HG03558 (cell line): ENCODE data around the gene CARD9.

ENCODE experiments used
- ATAC-seq: cut with Tn5 transposase; IDR thresholded peaks from one replicate; pipeline ENCODE4 v1.9.1; 2021; ENCODE audit warnings: moderate number of reproducible peaks; ENCODE audit not compliant: unreplicated experiment; ENCODE audit errors: extremely low read depth

Gene CARD9

DNA sequence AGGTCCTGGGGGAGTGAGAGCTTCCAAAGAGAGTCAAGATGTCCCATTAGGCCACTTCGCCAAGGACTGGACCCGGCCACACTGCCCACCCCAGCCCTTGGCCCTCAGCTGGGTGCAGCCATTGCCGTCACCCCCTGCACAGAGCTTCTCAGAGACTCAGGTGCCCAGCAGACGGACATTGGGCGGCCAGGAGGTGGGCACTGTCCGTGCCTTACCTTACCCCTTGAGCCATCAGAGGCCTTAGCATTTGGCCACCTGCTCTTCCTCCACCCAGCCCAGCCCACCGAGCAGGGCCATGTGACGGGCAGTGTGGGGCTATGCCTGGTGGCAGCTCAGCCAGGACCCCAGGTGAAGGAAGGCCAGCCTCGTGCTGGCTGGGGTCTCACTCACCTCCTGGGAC lies 6.6 kb downstream of the CARD9 start:
- no peak for ATAC-seq

DNA sequence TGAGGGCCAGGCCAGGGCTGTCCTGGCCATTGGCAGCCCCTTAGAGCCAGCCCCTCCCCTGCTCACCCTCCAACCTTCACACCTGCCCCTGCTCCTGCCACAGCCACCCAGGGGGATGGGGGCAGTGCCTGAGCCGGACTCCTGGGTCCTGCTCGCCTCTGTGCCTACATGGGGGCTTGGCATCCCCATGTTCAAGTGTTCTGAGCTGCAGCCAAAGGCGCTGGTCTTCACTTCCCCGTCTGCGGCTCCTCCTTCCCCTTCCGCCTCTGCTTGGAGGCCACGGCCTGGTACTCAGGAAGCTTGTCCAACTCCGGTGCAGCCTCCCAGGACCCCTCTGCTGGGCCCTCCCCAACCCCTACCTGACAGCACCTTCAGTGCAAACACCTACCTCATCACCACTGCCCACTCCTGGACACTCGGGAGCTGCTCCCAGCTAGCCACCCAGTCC lies 7.7 kb downstream of the CARD9 start:
- no peak for ATAC-seq

DNA sequence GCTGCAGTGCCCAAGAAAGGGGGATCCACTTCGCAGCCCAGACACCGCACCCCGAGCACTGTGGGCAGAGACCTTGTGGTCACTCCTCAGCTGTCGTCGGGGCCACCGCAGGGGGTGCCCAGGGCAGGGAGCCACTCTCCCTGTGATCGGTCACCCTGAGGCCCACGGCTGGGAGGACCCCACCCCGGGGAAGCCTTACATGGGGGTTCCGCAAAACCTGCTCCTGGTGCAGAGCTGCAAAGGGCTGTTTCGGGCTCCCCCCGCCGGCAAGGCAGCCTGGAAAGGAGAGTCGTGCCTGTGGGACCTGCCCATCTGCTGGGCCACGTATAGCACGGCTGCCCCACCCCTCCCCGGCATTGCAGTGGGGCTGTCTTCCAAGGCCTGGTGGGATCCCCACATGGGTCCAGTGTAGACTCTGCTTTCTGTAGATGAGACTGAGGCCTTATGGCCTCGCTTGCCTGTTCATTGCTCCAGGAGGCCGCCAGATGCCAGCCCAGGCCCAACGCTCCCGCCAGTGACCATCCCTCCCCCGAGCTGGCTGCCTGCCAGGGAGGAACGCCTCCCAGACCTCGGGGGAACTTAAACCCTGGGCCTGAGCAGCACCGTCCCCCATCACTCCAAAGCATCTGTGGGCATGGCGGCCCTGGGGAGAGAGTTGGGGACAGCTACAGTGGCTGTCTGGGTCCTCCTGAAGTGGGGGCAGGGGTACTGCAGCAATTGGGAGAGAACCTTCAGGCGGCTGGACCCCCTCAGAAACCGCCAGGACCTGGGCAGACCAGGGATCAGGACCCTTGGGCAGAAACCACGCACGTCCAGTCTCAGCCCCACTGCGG lies 8.3 kb downstream of the CARD9 start:
- ATAC-seq: no peak

DNA sequence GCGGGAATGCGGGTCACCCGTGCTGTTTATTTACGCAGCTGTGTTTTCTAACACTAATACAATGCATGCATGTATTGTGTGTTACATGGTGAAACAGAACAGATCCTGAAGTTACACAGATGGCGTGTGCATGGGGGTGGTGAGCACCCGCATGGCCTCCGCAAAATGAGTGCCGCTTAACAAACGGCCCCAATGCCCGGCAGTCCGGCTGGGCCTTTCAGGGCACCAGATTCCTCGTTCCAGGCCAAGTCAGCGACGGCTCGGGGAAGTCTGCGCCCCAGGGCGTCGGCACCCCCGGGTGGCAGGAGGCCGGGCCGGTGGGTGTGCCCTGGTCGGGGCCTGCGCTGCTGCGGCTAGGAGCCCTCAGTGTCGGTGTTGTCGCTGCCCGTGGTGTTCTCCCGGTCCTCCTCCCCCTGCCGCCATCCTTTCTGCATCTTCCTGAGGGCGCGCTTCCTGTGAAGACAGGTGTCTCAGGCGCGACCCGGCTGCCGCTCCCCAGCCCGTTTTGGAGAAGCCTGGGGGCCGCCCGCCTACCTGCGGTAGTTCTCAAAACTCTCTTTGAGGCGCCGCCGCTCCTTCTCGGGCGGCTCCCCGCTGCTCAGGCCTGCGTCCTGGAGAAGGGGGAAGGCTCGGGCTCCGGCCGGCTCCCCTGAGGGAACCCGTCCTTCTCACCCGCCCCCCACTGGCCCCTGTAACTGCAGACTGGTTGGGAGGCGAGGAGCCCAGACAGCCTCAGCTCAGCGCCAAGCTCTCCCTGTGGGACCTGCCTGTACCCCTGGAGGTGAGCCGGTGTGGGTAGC lies 9.3 kb downstream of the CARD9 start:
- ATAC-seq: no peak

DNA sequence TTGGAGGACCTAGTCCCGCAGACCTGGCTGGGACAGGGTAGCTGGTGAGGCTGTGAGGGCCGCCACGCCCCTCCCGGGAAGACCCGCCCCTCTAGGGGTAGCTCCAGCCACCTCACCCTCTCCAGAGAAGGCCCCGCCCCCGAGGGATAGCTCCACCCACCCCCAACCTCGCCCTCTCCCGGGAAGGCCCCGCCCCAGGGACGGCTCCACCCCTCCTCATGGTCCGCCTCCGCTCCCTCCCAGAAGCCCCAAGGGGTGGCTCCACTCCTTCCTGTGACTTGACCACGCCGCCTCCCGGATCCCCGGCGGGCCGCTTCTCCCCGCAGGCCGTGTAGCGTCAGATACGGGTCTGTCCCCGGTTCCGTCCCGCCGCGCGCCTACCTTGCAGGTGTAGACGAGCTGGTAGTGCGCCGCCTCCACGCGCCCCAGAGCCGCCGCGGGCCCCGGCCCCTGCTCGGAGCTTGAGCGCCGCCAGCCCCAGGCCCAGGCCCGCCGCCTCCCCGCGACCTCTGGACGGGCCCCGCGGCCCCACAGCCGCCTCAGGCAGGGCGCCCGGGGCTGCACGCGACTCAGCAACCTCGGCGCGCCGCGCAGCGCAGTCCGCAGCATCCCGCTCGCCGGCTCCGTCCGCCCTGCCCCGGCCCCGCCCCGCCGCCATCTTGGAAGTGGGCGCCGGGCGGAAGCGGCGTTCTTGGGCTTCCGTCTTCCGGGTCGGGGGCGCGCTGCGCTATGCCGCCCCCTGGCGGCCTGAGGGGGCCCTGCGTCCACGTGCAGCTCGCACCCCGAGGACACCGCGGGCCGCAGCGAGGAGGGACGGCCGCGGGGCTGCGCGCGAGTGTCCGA lies 10.1 kb downstream of the CARD9 start, which contains the start of gene DNLZ:
TSS of gene DNLZ (minus strand) at position 639 of the 843 bp plus-strand sequence. CDS start at position 609, 30 bp downstream.
- ATAC-seq: peak; percentile 44

DNA sequence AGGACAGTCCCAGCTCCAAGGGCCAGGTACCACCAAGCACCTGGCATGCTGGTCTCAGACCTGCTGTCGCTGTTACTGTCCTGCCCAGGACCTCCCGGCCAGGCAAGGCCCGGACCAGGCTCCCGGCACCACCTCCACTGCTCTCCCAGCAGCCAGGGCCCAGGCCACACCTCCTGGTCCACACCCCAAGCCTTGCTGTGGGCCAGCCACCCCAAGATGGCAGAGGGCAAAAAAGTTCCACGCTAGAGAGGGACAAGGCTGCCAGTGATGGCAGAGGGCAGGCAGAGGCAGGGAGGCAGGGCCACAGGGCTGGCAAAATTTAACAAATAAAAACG lies 11.1 kb downstream of the CARD9 start:
- no peak for ATAC-seq

DNA sequence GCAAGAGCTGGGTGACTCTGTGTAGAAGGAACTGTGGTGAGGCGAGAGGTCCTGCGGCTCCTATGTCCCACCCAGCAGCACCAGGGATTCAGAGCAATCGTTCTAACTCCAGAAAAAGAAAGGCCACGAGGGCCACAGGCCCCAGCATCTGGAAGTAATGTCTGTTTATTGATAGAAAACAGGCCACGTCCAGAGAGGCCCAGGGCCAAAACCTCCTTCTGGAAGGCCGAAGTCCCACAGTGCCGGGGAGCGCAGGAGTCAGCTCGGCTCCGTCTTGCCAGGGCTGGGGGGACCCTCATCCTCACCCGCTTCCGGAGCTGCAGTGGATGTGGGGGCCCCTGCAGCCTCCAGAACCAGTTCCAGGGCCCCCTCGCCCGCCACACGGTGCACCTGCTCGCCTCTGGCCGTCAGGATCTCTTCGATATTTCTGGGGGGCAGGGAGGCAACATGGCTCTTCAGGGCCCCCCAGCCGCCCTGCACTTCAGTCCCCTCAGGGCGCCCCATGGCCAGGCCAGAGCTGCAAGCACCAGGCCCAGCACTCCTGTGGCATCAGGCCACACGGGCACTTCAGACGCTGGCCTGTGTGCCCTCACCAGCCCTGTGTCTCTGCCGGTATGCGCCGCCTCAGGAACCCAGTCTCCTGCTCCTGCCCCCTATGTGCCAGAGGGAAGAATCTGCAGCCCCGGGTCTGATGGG lies 11.6 kb downstream of the CARD9 start:
- ATAC-seq: no peak

DNA sequence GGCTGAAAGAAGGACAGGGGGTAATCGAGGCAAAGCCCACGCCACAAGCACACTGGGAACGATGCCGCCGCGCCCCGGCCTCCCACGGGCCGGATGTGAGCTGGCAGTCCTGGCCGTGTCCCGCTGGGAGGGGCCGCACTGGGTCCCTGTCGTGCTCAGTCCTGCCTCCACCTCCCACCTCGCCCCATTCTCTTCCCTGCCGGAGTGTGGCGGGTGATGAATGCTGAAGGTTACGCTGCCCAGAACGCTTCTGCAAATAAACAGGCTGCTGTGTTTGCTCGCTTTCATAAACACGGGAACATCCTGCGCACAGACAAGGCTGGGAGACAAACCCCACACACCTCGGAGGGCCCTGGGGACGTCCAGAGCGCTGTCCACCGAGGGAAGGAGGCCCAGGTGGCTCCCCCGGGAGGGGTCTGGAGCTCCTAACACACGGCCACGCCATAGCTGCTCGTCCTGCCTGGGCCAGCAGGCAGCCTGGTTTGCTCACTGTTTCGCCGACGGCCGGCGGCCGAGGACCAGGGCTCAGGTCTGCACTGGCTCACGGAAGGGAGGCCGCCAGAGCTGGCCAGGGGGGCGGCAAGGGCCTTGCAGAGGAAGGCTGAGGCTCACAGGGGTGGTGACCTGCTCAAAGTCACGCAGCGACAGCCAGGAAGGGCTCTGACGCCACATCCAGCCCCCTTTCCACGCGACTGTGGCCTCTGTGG lies 12.3 kb downstream of the CARD9 start:
- no peak for ATAC-seq

DNA sequence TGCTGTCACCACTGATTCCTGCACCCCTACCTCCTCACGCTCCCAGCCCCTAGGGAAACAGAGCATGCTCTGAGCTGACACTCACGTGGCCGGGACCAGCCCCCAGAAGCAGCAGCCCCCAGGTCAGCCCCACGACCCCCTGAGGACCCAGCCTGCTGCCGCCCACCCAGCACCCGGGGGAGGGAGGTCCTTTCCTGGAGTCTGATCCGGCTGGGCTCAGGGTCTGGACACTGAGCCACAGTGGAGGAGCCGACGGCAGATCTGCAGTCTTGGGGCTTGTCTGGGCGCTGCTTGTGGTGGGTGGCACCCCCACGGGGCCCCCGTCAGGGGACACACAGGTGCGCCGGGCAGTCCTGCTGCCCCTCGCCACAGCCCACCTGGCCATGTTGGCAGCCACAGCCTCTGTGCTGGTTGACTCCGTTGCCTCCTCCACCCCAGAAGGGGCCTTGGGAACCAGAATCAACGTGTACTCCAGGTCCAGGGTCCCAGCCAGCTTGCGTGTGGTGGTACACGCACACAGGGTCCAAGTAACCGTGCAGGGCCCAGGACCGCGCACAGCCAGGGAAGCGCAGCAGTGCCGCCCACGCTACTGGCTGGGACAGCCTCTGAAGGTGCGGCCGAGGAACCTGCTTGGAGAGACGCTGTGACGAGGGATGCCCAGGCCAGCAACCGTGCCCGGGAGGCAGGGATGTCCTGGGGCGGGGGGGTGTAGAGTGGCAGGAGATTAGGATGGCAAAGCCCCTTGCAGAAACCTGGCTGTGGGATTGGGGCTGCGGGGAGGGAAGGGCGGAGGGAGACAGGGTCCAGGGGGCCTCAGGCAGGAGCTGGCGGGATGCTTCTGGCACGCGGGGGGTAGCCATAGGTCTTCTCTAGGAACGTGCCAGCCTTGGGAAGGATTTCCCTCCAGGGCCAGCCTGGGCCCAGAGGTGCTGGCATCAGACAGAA lies 13.4 kb downstream of the CARD9 start:
- ATAC-seq: no peak

DNA sequence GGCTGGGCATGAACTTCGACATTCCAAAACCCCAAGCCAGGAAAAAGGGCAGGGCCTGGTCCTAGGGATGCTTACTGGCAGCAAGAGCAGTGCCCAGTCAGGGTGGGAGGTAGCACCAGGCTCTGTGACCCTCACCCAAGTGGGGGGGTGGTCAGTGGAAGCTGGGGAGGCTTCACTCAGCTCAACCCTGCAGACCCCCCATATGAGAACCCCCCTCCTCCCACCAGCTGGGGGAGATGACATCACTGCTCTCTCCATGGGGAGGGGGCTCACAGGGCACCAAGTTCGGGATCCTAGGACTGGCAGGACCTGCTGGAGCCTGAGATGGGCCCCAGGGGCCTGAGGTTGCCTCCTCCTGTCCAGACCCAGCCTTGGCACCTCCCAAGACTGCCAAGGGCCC lies 14.6 kb downstream of the CARD9 start:
- no peak for ATAC-seq

DNA sequence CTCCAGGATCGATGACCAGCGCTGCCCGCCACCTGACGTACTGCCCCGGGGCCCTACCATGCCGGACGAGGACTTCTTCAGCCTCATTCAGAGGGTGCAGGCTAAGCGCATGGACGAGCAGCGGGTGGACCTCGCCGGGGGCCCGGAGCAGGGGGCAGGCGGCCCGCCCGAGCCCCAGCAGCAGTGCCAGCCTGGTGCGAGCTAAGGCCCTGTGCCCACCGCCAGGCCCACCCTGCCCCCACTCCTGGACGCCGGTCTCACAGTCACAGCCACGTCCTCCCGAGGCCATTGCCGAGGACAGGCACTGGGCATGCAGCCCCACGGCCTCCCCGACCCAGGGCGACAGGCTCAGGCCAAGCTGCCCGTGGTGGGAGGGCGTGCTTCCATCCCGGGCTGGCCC lies 15.5 kb downstream of the CARD9 start:
- no peak for ATAC-seq

DNA sequence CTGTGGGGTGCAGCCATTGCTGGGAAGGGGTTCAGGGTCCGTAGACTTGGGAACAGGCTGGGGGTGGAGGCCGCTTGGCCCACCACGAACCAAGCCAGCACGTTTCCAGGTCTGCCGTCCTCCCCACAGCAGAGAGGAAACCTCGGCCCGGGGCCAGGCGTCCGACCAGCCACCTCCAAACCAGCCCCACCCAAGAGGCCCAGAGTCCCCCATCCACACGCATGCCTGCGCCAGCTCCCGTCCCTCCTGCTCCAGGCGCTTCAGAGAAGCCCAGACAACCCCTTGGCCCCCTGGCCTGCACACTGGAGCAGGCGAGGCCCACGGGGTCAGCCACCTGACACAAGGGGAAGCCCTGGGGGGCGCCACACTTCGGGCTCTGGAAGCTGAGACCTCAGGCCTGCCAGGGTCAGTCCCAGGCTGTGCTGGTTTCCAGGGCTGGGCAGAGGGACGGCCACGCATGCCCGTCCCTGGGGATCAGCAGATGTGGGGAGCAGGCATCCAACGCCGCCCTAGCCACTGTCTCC lies 16.2 kb downstream of the CARD9 start:
- ATAC-seq: no peak

DNA sequence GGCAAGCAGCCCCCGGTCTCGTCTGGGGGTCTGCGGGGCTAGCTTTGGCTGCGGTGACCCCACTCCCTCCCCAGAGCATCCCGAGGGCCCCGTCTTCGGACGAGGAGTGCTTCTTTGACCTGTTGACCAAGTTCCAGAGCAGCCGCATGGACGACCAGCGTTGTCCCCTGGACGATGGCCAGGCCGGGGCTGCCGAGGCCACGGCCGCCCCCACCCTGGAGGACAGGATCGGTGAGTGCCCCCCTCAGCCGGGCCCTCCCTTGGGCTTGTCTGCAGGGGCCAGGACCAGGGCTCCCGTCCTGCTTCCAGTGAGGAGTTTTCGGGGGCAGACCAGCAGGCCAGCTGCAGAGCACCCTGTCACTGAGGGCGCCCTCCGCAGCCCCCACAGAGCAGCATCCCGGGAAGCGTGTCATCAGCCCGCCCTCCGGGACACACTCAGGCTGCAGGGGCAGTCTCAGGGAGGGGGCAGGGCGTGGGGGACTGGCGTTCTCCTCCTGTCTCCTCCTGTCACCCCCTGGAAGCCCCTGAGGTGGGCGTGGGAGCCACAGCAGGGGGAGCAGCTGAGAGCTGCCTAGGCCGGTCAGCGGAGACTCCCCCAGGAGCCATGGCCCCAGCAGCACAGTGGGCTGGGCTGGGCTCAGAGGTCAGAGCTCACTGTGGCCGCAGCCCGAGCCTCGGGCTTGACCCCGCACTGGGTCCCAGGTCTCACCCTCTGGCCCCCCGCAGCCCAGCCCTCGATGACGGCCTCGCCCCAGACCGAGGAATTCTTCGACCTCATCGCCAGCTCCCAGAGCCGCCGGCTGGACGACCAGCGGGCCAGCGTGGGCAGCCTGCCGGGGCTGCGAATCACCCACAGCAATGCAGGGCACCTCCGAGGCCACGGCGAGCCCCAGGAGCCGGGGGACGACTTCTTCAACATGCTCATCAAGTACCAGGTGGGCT lies 17.6 kb downstream of the CARD9 start:
- no peak for ATAC-seq

DNA sequence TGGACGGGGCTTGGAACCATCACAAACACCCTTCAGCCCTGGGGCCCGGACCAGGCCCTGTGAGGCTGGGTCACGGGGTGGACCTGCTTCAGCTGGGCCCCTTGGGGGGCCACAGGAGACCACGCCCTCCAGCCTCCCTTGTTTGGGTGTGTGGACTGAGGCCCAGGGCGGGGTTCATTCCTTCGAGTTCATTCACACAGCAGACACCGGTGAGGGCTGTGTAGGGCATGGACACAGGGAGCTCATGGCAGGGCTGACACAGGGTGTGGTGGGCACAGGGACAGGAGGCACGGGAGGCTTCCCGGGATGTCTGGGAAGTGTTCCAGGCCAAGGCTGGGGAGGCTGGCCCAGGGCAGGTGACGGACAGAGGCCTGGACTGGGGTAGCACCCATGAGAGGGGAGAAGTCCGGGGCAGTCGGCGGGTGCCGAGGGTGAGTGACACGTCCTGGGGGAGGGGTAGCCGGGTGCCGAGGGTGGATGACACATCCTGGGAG lies 18.8 kb downstream of the CARD9 start:
- no peak for ATAC-seq

DNA sequence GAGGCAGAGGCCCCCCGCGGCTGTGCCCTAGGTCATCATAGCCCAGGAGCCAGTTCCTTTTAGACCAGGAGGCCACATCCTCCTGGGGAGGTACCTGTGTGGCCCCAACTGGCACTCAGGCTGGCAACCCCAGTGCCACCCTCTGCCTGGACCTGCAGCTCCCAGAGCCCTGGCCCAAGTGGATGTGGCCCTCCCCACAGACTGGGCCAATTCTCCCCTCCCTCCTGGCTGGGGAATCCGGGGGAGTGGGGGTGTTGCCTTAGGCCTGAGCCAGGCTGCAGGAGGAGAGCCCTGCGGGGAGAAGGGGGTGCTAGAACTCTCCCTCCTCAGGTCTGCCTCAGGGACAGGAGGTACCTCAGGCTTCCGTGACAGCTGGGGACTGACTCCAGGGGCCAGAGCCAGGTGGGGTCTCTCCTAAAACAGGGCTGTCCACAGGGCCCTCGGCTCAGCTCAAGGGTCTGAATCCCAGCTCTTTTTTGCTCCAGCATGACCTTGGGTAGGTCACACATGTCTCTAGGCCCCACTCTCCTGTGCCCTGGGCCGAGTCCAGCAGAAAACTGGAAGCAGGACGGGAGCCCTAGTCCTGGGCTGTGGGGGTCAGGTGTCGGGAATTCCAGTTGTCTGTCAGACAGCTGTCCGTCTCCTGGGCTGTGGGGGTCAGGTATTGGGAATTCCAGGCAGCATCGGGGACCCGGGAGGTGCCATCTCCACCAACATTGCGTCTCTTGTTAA lies 19.5 kb downstream of the CARD9 start:
- ATAC-seq: no peak

DNA sequence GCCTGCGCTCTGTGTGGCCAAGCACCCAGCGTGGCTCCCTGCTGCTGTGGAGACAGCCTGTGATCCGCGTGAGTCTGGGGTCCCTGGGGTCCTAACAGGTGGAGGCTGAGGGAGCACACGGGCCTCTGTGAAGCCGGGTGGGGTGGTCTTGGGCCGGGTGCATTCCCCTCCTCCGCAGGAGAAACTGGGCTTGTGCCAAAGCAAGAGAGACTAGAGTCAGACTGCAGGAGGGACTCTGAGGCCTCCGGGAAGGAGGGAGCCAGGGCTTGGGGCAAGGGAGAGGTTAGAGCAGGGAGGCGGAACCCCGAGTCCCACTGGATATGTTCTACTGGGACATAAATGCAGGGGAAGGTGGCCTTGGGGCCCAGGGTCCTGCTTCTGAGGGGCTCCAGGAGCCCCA lies 20.4 kb downstream of the CARD9 start:
- no peak for ATAC-seq
